K562 (cell line): ENCODE results near the gene HSD3B7. TPM values are rescaled to one million over a fixed set of nuclear protein-coding genes. Genes with fewer than 3 reads are reported as not detected.
A peak's percentile ranks its signal among the peaks of the same experiment; 100 is the strongest.

Experiments used
- E2F6 ChIP-seq, 2 experiments: IDR thresholded peaks; 2 replicates each; pipeline ENCODE4 v1.6.1; 2011; ENCODE audit warnings: borderline replicate concordance in 1 of 2, control low read depth in 1 of 2, low read depth in 1 of 2, low read length in 1 of 2, mild to moderate bottlenecking in 1 of 2, mixed read lengths in 1 of 2, moderate library complexity in 1 of 2; ENCODE audit not compliant: insufficient read depth in 1 of 2, insufficient read length in 1 of 2, poor library complexity in 1 of 2, severe bottlenecking in 1 of 2; ENCODE audit errors: extremely low read depth in 1 of 2
- EHMT2 ChIP-seq: fragments of 450-650 bp; IDR thresholded peaks from 2 replicates; pipeline ENCODE4 v1.6.1; 2018; ENCODE audit warnings: antibody characterized with exemption
- FOXA3 ChIP-seq, 2 experiments: fragments of 450-650 bp in 1 of 2; sonication (generic) in 1 of 2; formaldehyde crosslinking; IDR thresholded peaks in 1 of 2; conservative IDR thresholded peaks in 1 of 2; 2 replicates each; pipeline versions ENCODE4 v1.4.0 to v1.8.0; 2020 to 2022; ENCODE audit warnings: mild to moderate bottlenecking in 2 of 2, missing genetic modification reagents in 1 of 2
- MTA2 ChIP-seq: fragments of 450-650 bp; IDR thresholded peaks from 2 replicates; pipeline ENCODE4 v1.6.1; 2016; ENCODE audit warnings: low read depth
- RB1 ChIP-seq: fragments of 450-650 bp; IDR thresholded peaks from 2 replicates; pipeline ENCODE4 v1.6.1; 2017; ENCODE audit warnings: low read depth, mild to moderate bottlenecking
- SNRNP70 ChIP-seq: fragments of 200-400 bp; formaldehyde crosslinking; optimal IDR thresholded peaks from 2 replicates; pipeline ENCODE3; 2017; ENCODE audit warnings: low read depth, low read length
- SRSF1 ChIP-seq: fragments of 200-400 bp; formaldehyde crosslinking; IDR thresholded peaks from 2 replicates; pipeline ENCODE4 v1.6.1; 2017; ENCODE audit warnings: mild to moderate bottlenecking, low read depth, low read length, moderate library complexity
- STAT6 ChIP-seq: sonication (generic); formaldehyde crosslinking; IDR thresholded peaks from 2 replicates; pipeline ENCODE4 v1.8.1; 2023; ENCODE audit warnings: mild to moderate bottlenecking, missing genetic modification reagents
- TRIM28 ChIP-seq: fragments of 450-650 bp; IDR thresholded peaks from 2 replicates; pipeline ENCODE4 v1.6.1; 2017
- ZBTB43 ChIP-seq: sonication (generic); formaldehyde crosslinking; IDR thresholded peaks from 2 replicates; pipeline ENCODE4 v1.8.0; 2023; ENCODE audit warnings: mild to moderate bottlenecking, missing genetic modification reagents
- ZNF174 ChIP-seq: fragments of 250-450 bp; sonication (Bioruptor Pico); IDR thresholded peaks from 2 replicates; pipeline ENCODE4 v1.4.0; 2020; ENCODE audit warnings: mild to moderate bottlenecking
- ZNF3 ChIP-seq: fragments of 250-450 bp; sonication (Bioruptor Pico); IDR thresholded peaks from 2 replicates; pipeline ENCODE4 v1.5.0; 2021; ENCODE audit warnings: mild to moderate bottlenecking, moderate library complexity
- ZNF384 ChIP-seq: IDR thresholded peaks from 2 replicates; pipeline ENCODE4 v1.6.1; 2012; ENCODE audit warnings: low read depth, low read length, improper control_type of control experiment
- ZNF407 ChIP-seq: fragments of 450-650 bp; IDR thresholded peaks from 2 replicates; pipeline ENCODE4 v1.6.1; 2016; ENCODE audit warnings: low read depth
- polyA plus RNA-seq, 8 experiments: library from polyadenylated mRNA; depleted of rRNA in 4 of 8; stranded (reverse) in 5 of 8; unstranded in 3 of 8; fragments of >200 nt; fragmentation: Nextera tagmentation in 2 of 8; fragmentation: Illumina TruSeq in 1 of 8; extraction: Ambion mirVana in 2 of 8; extraction: Trizol in 1 of 8; gene quantifications; 2 replicates each; pipeline versions ENCODE4 v1.2.1 to v1.2.3, GENCODE V29; 2011 to 2014; ENCODE audit warnings: inconsistent platforms in 1 of 8, missing spikeins in 1 of 8
- total RNA-seq, 7 experiments: library from RNA; depleted of rRNA in 6 of 7; stranded (reverse); fragments of >200 nt in 6 of 7; fragmentation: Illumina TruSeq in 2 of 7; extraction: Trizol in 2 of 7; gene quantifications; 2 replicates each; pipeline versions ENCODE4 v1.2.1 to v1.2.3, GENCODE V29; 2011 to 2021; ENCODE audit warnings: low replicate concordance in 1 of 7

The HSD3B7 gene
- total and polyA plus RNA-seq, 9 of the 15 experiments (the other 6 are each of a cell fraction or from before 2014, with no cell fraction given) = 5.4 to 49.1 (median 23.0) TPM

- TF ChIP-seq ZNF407 (peak; percentile 84), FOXA3 (CRISPR knock-in tag; conservative IDR thresholded peaks at IDR 0.05 in 1 of 2, IDR thresholded peaks at IDR 0.05 in 1 of 2) (no peak), ZNF3 (CRISPR knock-in tag) (no peak), STAT6 (CRISPR knock-in tag) (peak; percentile 41; the same call in 1 of the 2 replicates), ZNF384 (peak; percentile 47; the same call in 1 of the 2 replicates), TRIM28 (no peak), ZNF174 (no peak), SNRNP70 (no peak), E2F6 (IDR thresholded peaks at IDR 0.05; ENCODE audit: borderline replicate concordance in 1 of 2, extremely low read depth in 1 of 2, insufficient read depth in 1 of 2, insufficient read length in 1 of 2, low read depth in 1 of 2, low read length in 1 of 2, poor library complexity in 1 of 2, severe bottlenecking in 1 of 2) (peak in 1 of 2 experiments; percentile 38), SRSF1 (no peak), MTA2 (no peak), EHMT2 (no peak), RB1 (peak; percentile 92), ZBTB43 (no peak)
These were observed at the start of gene HSD3B7 (continued) for GRCh38 chr16:30984669-30985400.
